Measurements from ENCODE around the gene PCBP2. TPM values are rescaled to one million over a fixed set of nuclear protein-coding genes. Genes with fewer than 3 reads are reported as not detected.
"Not testable (repeated sequence)": the region's sequence is repeated elsewhere in the genome, so short reads cannot be mapped to it uniquely, and the experiment has no call there.

PCBP2 gene
- total RNA-seq, 2 donors from 2014 or later = 504 to 545 TPM

DNA sequence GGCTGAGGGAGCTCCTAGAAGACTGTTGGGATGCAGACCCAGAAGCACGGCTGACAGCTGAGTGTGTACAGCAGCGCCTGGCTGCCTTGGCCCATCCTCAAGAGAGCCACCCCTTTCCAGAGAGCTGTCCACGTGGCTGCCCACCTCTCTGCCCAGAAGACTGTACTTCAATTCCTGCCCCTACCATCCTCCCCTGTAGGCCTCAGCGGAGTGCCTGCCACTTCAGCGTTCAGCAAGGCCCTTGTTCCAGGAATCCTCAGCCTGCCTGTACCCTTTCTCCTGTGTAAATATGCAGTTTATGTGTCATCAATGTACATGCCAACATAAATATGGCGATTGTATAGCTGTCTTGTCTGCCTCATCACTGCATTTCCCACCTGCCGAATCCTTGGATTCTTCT lies 20.7 kb upstream of the PCBP2 start:
- DNase-seq (no peak), ATAC-seq (no peak)
- intact Hi-C loops (cut with DNase I) = no loop called here

GRCh38 chr12:53435326-53435725 lies 16.6 kb upstream of the PCBP2 start:
- intact Hi-C loops (cut with DNase I); DNase-seq; ATAC-seq: not testable (repeated sequence)

DNA sequence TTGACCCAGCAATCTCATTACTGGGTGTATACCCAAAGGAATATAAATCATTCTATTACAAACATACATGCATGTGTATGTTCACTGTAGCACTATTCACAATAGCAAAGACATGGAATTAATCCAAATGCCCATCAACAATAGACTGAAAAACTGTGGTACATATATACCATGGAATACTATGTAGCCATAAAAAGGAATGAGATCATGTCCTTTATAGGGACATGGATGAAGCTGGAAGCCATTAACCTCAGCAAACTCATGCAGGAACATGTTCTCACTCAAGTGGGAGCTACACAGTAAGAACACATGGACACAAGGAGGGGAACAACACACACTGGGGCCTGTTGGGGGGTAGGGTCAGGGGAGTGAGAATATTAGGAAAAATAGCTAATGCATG lies 12.3 kb upstream of the PCBP2 start:
- DNase-seq; intact Hi-C loops (cut with DNase I); ATAC-seq: not testable (repeated sequence)

- intact Hi-C loops (cut with DNase I) = no loop called here
These were observed 10.7 kb upstream of the PCBP2 start, which contains the start of gene PRR13 for GRCh38 chr12:53441040-53441833. TSS of gene PRR13 (plus strand) at chr12:53441734. CDS start at chr12:53442715, 981 bp downstream.

GRCh38 chr12:53443955-53444354 lies 7.9 kb upstream of the PCBP2 start:
- no peak for ATAC-seq
- intact Hi-C loops (cut with DNase I) = no loop called here

More at GRCh38 chr12:53441040-53441833, 10.7 kb upstream of the PCBP2 start, which contains the start of gene PRR13:
- peak; percentile 99 for DNase-seq
- peak; percentile 99 for ATAC-seq

DNA sequence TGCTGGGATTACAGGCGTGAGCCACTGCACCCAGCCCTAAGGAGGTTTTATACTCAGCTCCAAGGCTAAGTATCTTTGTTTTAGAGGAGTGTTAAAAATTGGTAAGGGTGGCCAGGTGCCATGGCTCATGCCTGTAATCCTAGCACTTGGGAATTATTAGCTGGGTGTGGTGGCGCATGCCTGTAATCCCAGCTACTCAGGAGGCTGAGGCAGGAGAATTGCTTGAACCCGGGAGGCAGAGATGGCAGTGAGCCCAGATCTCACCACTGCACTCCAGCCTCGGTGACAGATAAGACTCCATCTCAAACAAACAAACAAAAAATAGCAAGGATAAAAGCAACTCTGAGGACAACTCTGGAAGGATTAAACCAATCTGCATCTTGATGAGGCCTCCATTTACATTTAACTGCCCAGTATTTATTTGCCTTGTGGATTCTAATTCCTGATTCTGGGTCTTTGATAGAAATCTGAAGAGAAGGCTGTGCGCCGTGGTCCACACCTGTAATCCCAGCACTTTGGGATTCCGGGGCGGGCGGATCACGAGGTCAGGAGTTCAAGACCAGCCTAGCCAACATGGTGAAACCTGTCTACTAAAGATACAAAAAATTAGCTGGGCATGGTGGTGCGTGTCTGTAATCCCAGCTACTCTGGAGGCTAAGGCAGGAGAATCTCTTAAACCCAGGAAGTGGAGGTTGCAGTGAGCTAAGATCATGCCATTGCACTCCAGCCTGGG lies 7.1 kb upstream of the PCBP2 start:
- DNase-seq; ATAC-seq; intact Hi-C loops (cut with DNase I): not testable (repeated sequence)

More at GRCh38 chr12:53443955-53444354, 7.9 kb upstream of the PCBP2 start:
- no peak for DNase-seq

GRCh38 chr12:53450936-53451335 lies 966 bp upstream of the PCBP2 start:
- ATAC-seq (no peak), DNase-seq (no peak)
- intact Hi-C loops (cut with DNase I) = loop anchor here in 1 of 2 donors (5.0 kb wide), 1 partner anchor 51 kb away; the partner anchor contains the start of gene TARBP2

GRCh38 chr12:53452159-53453077 lies 516 bp downstream of the PCBP2 start:
- ATAC-seq = peak; percentile 86 to 87
- intact Hi-C loops (cut with DNase I) = loop anchor here in 1 of 2 donors (5.0 kb wide), 1 partner anchor 50 kb away; the partner anchor contains the start of gene TARBP2

GRCh38 chr12:53453953-53454640 lies 2.2 kb downstream of the PCBP2 start:
- intact Hi-C loops (cut with DNase I) = loop anchor here in 1 of 2 donors (5.0 kb wide), 1 partner anchor 48 kb away; the partner anchor contains the start of gene TARBP2
- DNase-seq (no peak), ATAC-seq (no peak)

More at GRCh38 chr12:53452159-53453077, 516 bp downstream of the PCBP2 start:
- DNase-seq = peak; percentile 92

- ATAC-seq = no peak
- intact Hi-C loops (cut with DNase I) = loop anchor here in 1 of 2 donors (5.0 kb wide), 1 partner anchor 48 kb away; the partner anchor contains the start of gene TARBP2
- DNase-seq = no peak
These were observed 2.8 kb downstream of the PCBP2 start for GRCh38 chr12:53454707-53455106.

- no peak for DNase-seq
- ATAC-seq = no peak
- intact Hi-C loops (cut with DNase I) = no loop called here
These were observed 4.9 kb downstream of the PCBP2 start for GRCh38 chr12:53456654-53457366.

DNA sequence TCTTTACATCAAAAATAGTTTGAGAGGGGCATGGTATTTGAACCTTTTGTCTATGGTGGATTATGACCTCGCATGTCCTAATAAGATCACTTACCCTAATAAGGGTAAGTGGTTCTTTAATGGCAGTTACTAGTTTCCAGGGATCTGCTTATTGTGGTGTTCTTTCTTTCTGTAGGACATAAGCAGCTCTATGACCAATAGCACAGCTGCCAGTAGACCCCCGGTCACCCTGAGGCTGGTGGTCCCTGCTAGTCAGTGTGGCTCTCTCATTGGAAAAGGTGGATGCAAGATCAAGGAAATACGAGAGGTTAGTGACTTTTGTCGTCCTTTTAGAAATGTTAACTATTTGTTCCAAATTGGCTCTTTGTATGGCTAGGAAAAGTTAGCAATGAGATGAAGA lies 7.2 kb downstream of the PCBP2 start:
- intact Hi-C loops (cut with DNase I) = no loop called here

DNA sequence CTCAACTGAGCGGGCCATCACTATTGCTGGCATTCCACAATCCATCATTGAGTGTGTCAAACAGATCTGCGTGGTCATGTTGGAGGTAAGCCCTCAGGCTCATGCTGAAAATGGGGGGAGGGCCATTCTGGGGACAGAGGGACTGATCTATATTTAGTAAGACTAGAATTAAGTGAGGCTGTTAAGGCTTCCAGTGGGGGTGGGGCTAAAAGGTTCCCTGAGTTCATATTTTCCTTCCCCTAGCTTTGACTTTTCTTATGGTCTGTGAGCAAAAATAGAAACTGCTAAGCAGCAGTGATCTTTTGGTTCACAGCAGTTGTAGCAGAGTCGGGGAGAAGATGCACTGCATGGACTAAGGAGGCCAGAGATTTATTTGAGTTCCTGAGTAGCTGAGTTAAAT lies 9.2 kb downstream of the PCBP2 start:
- DNase-seq (no peak), ATAC-seq (peak; percentile 60 to 70)
- intact Hi-C loops (cut with DNase I) = no loop called here

More for the DNA sequence above, 7.2 kb downstream of the PCBP2 start:
- no peak for DNase-seq
- no peak for ATAC-seq

DNA sequence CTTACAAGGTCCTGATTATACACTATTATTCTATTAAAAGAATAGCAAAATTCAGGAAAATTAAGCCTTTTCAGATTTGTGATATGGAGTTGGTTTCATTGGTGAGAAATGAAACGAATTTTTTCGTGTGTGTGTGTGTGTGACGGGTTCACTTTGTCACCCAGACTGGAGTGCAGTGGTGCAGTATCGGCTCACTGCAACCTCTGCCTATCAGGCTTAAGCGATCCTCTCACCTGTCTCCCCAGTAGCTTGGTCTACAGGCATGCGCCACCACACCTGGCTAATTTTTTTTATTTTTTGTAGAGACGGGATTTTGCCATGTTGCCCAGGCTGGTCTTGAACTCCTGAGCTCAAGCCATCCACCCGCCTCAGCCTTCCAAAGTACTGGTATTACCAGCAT lies 9.7 kb downstream of the PCBP2 start:
- no peak for ATAC-seq
- DNase-seq = no peak
- intact Hi-C loops (cut with DNase I) = no loop called here

GRCh38 chr12:53462935-53463334 lies 11.0 kb downstream of the PCBP2 start:
- no peak for ATAC-seq
- DNase-seq = no peak
- intact Hi-C loops (cut with DNase I) = no loop called here

DNA sequence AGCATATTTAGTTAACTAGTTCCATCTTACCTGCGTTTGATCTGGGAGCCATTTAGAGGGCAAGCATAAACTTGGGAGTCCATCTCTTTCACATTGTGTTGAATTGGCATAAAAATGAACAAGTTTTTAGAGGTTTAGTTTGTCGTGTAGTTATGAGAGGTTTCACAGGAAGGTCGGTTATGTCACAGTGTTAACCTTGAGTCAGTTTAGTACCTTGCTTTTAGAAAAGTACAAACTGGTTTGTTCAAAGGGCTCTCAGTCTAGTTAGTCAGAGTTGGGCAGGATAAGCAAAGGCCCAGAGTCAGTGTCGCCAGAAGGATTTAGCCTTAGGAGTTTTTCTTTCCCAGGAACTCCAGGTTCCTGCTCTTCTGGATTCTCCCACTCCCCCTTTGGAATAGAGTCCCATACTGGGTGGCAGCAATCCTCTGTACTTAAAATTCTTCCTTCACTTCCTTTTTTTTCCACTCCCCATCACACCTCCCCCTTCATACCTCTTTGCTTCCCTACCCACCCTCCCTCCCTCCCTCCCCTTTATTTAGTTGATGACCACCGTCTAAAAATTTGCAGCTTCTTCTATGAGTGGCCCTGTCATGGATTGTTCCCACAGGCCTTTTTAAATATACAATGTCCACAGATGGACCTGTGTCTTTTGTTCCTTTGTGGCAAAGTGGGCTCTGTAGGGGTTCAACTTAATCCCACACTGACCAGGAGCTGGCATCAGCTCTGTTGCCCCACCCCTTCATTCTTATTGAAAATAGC lies 12.1 kb downstream of the PCBP2 start:
- ATAC-seq (no peak), DNase-seq (no peak)
- intact Hi-C loops (cut with DNase I) = no loop called here

Data from left cardiac atrium (tissue), 4 donors.